Neutrophil (primary cell): Measurements from ENCODE around the gene EPHA6.

Experiments
- H3K27ac ChIP-seq: fragments of 200-600 bp; sonication (generic); 2 replicates; pipeline ENCODE4 v1.5.1; 2016; ENCODE audit warnings: mild to moderate bottlenecking, moderate library complexity
- H3K27me3 ChIP-seq: fragments of 200-600 bp; sonication (generic); 2 replicates; pipeline ENCODE4 v1.6.0; 2016; ENCODE audit warnings: mild to moderate bottlenecking
- H3K36me3 ChIP-seq: fragments of 200-600 bp; sonication (generic); 2 replicates; pipeline ENCODE4 v1.5.1; 2017
- H3K4me1 ChIP-seq, 2 experiments: fragments of 200-600 bp in 1 of 2; sonication (generic) in 1 of 2; 1 replicate in 1 of 2; 2 replicates in 1 of 2; pipeline versions ENCODE4 v1.5.1 to v1.6.1; 2013 to 2016; ENCODE audit warnings: low read depth in 1 of 2, low read length in 1 of 2, mild to moderate bottlenecking in 1 of 2, moderate library complexity in 1 of 2; ENCODE audit not compliant: control insufficient read depth in 1 of 2, insufficient read depth in 1 of 2
- H3K4me3 ChIP-seq, 2 experiments: fragments of 200-600 bp in 1 of 2; sonication (generic) in 1 of 2; 1 replicate in 1 of 2; 2 replicates in 1 of 2; pipeline ENCODE4 v1.5.1; 2013 to 2016; ENCODE audit warnings: low read depth in 1 of 2, low read length in 1 of 2, mild to moderate bottlenecking in 1 of 2, moderate library complexity in 1 of 2
- H3K9me3 ChIP-seq: fragments of 200-600 bp; sonication (generic); 2 replicates; pipeline ENCODE4 v1.5.1; 2016
- CTCF ChIP-seq: fragments of 200-600 bp; sonication (generic); IDR thresholded peaks from 2 replicates; pipeline ENCODE4 v1.5.1; 2016; ENCODE audit warnings: antibody characterized with exemption

The EPHA6 gene

DNA sequence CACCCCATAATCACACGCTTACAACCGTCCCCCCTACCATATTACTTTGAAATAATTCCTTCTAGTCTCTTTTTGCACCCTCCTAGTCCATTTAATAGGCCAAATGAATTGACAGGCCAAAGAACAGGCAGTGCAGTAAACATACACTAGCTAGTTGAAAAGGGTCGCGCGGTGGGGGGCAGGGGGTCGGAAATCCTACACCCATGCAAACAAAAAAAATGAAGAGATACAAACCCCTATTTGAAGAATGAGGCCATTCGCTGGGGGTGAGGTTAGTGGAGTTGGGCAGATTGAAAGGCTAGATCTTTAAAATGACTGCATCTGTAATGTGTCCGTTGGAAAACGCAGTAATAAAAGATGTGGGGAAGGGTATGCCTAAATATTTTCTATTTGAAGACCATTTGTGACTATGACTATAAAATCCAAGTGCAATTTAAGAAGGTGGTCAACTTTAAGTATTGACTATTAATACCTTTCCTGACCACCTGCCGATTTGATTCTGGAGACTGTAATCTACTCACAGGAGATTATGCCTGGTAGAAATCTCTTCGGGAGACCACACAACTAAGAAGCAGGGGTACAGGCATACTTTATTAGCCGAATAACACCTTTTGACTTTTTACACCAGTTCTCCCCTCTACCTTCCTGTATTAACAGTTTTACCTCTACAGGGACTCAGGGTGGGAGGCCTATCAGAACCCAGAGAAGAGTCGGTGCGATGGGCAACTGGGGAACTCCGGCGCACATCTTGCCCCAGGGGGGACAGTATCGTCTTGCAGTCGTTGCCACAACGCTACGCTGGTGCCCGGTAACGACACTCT lies 949.4 kb downstream of the EPHA6 start:
- H3K4me3 ChIP-seq, result peak overlapping the region; percentile 78 to 79
- peak overlapping the region; percentile 49 for H3K27ac ChIP-seq
- no peak for TF ChIP-seq CTCF
- H3K27me3 ChIP-seq, result peaks cover 22% of the 10 kb centered on the region
- no peaks in the 10 kb centered on the region for H3K9me3 ChIP-seq
- no peaks in the 10 kb centered on the region for H3K36me3 ChIP-seq
- peaks cover 3 to 16% of the 10 kb centered on the region in 2 experiments for H3K4me1 ChIP-seq

- Histone ChIP-seq H3K27me3 (peaks cover 22% of the 10 kb centered on the region), H3K4me1 (peaks cover 3 to 16% of the 10 kb centered on the region in 2 experiments), H3K4me3 (peak within 1 kb of the TSS; percentile 78 to 79), H3K27ac (peak within 1 kb of the TSS; percentile 49), H3K36me3 (no peaks in the 10 kb centered on the region), H3K9me3 (no peaks in the 10 kb centered on the region)
- TF ChIP-seq CTCF, result no peak
Measured at GRCh38 chr3:97764407-97765238, 950.2 kb downstream of the EPHA6 start, which contains the start of gene ARL6. Gene ARL6 (plus strand): TSS chr3:97764758. CDS start chr3:97768108, 3,350 bp downstream.

DNA sequence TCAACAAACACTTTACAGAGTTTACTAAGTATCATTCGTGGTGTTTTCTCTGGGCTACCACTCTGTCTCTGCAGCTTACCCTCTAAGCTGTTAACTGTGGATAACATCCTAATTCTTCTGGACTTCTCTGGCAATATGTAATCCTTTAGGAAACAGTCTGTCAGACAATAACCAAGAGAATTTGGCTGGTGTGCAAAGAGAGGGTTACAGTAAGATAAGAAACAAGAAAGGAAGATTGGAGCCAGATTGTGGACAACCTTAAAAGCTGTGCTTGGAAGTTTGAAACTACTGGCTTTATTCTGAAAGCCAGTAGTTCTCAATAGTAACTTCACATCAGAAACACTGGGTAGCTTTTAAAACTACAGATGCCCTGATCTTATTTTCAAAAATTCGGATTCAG lies 950.9 kb downstream of the EPHA6 start:
- no peak for TF ChIP-seq CTCF
- Histone ChIP-seq H3K4me1 (peaks cover 3 to 16% of the 10 kb centered on the region in 2 experiments), H3K27ac (no peak overlapping the region), H3K9me3 (no peaks in the 10 kb centered on the region), H3K4me3 (no peak overlapping the region), H3K27me3 (peaks cover 20% of the 10 kb centered on the region), H3K36me3 (no peaks in the 10 kb centered on the region)

DNA sequence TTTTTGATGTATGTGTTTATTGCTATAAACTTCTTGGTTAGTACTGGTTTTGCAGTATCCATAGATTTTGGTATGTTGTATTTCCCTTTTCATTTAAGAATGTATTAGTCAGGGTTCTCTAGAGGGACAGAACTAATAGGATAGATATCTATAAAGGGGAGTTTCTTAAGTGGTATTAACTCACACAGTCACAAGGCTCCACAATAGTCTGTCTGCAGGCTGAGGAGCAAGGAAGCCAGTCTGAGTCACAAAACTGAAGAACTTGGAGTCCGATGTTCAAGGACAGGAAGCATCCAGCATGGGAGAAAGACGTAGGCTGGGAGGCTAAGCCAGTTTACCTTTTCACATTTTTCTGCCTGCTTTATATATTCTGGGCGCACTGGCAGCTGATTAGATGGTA lies 958.5 kb downstream of the EPHA6 start:
- Histone ChIP-seq H3K27me3 (no peaks in the 10 kb centered on the region), H3K4me3 (no peak overlapping the region), H3K9me3 (no peaks in the 10 kb centered on the region), H3K4me1 (peaks cover 6 to 14% of the 10 kb centered on the region in 2 experiments), H3K36me3 (no peaks in the 10 kb centered on the region), H3K27ac (no peak overlapping the region)
- TF ChIP-seq CTCF, result no peak

DNA sequence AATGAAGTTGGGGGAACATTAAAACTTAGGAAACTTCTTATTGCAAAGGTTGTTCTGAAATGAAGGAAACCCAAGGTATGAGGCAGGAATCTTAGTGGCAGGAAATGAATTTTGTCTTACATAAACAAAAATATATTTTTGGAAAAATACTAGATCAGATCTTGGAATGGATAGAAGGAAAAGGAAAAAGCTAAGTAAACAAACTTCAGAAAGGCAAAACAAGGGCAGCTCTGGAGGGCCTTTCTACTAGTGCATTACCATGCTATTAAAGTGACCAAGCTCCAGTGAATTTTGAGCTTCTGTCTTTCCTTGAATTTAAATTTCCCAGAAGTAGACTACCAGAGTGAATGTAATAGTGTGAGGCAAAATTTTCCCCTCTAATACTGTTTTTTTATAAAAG lies 963.8 kb downstream of the EPHA6 start:
- Histone ChIP-seq H3K27me3 (no peaks in the 10 kb centered on the region), H3K4me1 (peaks cover 26 to 36% of the 10 kb centered on the region in 2 experiments), H3K36me3 (no peaks in the 10 kb centered on the region), H3K4me3 (no peak overlapping the region), H3K27ac (peak overlapping the region; percentile 66), H3K9me3 (no peaks in the 10 kb centered on the region)
- no peak for TF ChIP-seq CTCF
